Left renal pelvis (tissue), 4 donors: Measurements from ENCODE around the gene CYP4Z1. TPM values are rescaled to one million over a fixed set of nuclear protein-coding genes. Genes with fewer than 3 reads are reported as not detected.

ENCODE experiments used
- polyA plus RNA-seq, 4 donors: library from polyadenylated mRNA; unstranded; fragments of 120-200 nt; gene quantifications; one replicate each; pipeline ENCODE4 v1.2.1, GENCODE V29; 2013; ENCODE audit not compliant: insufficient read length in 4 of 4

CYP4Z1 gene
- polyA plus RNA-seq, 4 donors = 0.20 to 0.44 (median 0.42) TPM; not detected in 1

Other genes with a start within 250 kb of the CYP4Z1 start
- gene CYP4A11, start 125.8 kb upstream of the CYP4Z1 start, polyA plus RNA-seq = 10 to 100 TPM in 3 of 4 donors, 1 to 10 TPM in 1; 2.7 to 56.4 (median 32.6) TPM
- 10 to 100 TPM in 3 of 4 donors, 1 to 10 TPM in 1; 8.2 to 13.8 (median 11.4) TPM for gene CYP4X1, start 43.6 kb upstream of the CYP4Z1 start, polyA plus RNA-seq
- gene CYP4A22, start 70.2 kb downstream of the CYP4Z1 start, polyA plus RNA-seq = 1 to 10 TPM in 3 of 4 donors, under 1 TPM in 1; 0.53 to 8.2 (median 4.3) TPM
- 10 to 100 TPM in 3 of 4 donors, 1 to 10 TPM in 1; 1.6 to 39.6 (median 35.5) TPM for gene PDZK1IP1, start 122.8 kb downstream of the CYP4Z1 start, polyA plus RNA-seq
- gene TAL1, start 165.0 kb downstream of the CYP4Z1 start, polyA plus RNA-seq = 1 to 10 TPM; 3.8 to 6.2 (median 4.2) TPM
- gene STIL, start 246.9 kb downstream of the CYP4Z1 start, polyA plus RNA-seq = 10 to 100 TPM in 1 of 4 donors, 1 to 10 TPM in 3; 6.5 to 10.3 (median 9.0) TPM